Stimulated activated CD8-positive, alpha-beta memory T cell treated with anti-CD3 and anti-CD28 coated beads, Interleukin-7, amount 100 ng/mL, for 48 hours (primary cell): ENCODE data around the gene GNG8.
"Not testable (repeated sequence)": the region's sequence is repeated elsewhere in the genome, so short reads cannot be mapped to it uniquely, and the experiment has no call there.

Source experiments
- DNase-seq, 2 donors: peaks; one replicate each; pipeline ENCODE4 v3.0.0-alpha.2; 2020; ENCODE audit warnings: low read depth in 1 of 2; ENCODE audit errors: extremely low read depth in 1 of 2

GNG8 gene

DNA sequence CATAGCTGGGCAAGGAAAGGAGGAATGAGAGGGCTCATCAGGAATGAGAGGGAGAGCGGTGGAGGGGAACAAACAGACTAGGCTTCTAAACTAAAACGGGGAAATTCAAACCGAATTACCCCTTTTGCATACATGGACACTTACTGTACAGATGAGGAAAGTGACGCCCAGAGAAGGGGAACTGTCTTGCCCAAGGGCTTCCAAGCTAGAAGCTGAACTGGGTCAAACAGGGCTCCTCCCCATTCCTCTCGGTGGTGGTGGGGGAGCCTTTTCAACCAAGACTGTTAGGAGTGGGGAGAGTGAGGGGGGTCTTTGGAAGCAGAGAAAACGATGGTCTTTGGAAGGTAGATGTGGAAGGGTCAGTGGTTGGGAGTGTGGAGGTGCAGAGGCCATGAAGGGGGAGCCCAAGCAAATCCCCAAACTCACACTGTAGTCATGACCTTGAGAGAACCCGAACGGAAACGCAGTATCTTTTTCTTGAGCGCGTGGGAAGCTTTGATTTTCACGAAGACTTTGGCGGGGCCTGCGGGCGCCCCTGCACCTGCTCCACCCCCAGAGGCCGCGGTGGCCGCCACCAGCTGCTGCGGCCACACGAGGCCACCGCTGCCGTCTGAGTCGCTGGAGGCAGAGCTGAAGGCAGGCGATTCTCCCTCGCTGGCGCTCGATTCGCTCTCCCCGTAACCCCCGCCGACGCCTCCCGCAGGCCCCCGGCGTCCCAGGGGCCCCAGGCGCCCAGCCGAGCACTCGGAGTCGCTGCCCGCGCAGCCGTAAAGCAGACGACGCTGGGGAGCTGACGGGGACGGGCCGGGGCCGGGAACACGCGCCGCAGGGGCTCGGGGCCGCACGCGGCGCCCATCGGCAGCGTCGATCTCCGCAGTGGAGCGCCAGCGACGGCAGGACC lies 12.3 kb upstream of the GNG8 start:
- no peak for DNase-seq

DNA sequence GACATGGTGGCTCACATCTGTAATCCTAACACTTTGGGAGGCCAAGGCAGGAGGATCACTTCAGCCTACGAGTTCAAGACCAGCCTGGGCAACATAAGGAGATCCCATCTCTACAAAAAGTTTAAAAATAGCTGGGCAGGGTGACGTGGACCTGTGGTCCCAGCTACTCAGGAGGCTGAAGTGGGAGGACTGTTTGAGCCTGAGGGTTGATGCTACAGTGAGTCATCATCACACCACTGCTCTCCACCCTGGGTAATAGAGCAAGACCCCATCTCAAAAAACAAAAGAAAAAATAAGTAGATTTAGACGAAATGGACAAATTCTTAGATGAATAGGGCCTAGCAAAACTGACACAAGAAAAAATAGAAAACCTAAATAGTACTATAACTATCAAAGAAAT lies 10.4 kb upstream of the GNG8 start:
- no peak for DNase-seq

DNA sequence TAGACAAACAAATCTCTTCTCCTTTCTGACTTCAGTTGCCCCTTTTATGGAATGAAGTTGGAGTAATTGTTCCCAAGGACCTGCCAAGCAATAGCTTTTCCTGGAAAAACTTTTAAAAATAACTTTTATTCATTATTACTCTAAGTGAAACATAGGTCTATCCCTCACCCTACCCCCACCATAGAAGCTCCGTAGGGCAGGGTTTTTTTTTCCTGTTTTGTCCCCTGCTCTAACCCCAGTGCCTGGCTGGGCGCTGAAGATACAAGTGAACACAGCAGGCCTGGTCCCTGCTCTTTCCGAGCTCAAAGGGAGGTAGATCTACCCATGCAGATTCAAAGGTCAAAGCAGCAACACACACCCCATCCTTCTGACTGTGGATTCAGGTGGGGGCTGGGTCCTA lies 8.7 kb upstream of the GNG8 start:
- DNase-seq, result no peak

DNA sequence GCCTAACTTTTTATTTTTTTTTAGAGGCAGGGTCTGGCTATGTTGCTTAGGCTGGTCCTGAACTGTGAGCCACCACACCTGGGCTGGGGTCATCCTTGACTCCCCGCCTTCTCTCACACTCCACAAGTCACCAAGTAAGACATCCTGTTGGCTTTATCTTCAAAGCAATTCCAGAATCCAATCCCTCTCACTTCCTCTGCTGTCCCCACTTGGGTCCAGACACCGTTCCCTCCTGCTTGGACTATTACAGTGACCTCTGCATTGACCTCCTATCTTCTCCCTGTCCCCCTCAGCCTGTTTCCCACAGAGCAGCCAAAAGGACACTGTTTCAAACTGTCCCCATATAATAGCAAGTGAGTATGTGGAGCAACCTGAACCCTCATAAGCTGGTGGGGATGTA lies 4.7 kb upstream of the GNG8 start:
- DNase-seq, result no peak

DNA sequence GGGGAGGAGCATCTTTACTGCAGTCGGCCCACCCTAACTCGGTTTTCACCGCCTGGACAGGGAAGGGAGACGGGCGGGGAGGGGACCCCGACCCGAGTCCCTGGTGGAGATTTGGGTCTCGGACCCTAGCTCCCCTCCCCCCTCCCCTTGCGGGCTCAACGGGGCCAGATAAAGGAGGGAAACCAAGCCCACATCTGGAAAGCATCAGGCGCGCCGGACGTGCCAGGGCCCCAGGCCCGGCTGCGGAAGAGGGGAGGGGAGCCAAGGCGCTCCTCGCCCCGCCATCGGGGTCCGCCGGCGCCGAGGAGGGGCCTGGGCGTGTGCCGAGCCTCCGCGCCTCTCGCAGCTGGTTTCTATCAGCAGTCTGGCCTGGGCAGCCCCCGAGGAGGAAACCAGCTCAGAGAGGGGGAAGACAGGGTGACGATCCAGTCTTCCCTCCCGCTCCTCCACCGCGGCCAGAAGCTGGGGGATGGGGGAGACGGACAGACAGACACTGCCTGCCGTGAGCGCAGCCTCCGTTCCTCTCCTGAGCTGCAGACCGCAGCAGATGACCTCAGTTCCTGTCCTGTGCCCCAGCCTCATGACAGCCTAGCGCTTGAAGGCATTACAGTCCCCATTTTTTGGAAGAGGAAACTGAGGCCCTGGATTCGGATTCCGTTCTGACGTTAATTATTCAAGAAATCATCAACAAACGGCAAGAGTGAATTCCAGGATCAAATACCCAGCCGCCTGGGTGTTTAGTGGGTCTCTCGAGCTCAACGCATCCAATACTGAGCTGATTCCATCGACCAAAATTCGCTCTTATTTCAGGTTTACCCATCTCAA lies 3.6 kb upstream of the GNG8 start:
- DNase-seq, result no peak

DNA sequence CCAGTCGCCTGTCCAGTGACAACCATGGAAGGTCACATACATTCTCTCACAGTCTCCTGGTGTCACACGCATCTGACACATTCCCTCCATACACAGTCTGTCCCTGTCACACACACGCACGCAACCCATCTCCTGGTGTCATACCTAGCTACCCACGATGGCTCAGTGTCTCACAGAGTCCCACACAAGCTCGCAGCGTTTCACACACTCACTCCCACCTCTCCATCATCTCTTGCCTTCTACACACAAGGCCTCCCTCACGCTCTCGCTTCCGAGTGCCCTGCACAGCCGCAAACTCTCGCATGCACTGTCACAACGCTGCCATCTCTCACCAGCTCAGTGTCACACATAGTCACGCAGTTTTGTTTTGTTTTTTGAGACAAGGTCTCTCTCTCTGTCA lies 1.2 kb upstream of the GNG8 start:
- no peak for DNase-seq

DNA sequence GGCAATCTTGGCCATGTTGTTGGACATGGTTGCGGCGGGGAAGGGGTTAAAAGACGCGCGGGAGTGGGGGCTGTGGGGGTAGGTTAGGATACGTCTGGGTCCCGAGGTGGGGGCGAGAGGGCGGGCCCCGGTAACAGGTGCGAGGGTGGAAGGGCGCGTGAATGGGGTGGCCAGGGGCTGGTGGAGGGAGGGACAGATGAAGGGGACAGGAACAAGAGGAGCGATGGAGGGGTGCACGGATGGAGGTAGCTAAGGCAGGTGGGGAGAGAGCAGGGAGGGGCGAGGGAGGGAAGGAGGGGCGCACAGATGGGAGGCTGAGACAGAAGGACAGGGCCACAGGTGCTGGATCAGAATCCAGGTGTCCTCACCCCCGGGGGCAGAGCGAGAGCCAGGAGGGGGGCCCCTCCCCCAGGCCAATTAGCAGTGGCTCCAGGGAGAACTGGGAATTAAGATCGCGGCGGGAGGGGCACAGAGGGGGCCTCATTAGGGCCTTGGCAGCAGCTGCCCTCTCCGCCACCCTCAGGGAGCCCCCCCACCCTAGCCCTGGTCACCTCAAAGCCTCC lies 1.3 kb downstream of the GNG8 start:
- no peak for DNase-seq

DNA sequence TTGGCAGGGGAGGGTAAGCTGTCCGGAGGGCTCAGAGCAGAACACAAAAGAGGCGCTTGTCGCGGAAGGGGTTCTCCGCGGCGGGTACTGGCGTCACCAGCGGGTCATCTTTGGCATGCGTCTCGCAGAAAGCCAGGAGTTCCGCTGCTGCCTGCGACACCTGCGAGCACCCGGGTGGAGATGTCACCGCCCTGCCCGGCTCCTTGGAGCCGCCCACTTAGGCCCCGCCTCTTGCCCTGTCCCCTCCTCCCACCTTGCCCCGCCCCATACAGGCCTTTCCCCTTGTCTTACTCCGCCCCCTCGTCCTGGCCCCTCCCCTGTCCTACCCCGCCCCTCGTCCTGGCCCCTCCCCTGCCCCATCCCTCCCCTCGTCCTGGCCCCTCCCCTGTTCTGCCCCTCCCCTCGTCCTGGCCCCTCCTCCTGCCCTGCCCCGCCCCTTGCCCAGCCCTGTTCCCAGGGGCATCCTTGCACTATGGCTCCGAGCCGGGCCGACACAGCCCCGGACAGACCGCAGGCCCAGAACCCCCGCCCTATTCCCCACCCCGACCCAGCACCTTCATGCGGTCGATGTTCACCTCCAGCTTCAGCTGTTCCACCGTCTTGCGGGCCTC lies 1.9 kb downstream of the GNG8 start:
- peak; percentile 86 to 91 for DNase-seq

DNA sequence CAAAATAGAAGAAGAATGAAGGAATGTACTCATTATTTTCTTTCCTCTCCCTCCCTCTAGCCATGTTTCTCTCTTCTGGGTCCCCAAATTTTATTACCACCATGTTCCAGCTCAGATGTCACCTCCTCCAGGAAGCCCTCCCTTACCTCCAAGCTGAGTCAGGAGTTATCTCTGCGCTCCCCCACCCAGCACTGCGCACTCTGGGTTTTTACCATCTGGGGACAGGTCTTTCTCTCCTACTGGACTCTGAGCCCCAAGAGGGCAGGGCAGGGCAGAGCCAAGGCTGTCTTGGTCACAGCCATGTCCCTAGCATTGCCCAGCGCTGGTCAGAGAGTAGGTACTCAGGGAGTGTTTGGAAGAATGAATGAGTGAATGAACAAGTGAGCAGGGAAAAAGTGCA lies 2.9 kb downstream of the GNG8 start:
- no peak for DNase-seq

DNA sequence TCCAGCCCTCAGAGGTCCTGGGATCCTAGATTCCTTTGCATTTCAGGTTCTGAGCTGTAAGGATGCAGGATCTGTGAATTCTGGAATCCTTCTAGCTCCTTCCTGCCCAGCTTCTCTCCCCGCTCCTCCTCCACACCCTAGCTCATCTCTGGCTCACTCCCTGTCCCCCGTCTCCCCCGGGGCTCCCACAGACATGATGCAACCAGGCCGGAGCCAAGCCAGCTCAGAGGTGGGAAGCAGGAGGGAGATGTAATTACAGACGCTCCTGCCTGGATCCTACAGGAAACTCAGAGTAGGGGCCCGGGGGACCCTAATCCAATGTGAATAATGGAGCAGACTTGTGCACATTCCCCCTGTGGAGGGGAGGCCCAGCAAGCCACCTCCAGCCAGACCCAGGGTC lies 4.5 kb downstream of the GNG8 start:
- no peak for DNase-seq

DNA sequence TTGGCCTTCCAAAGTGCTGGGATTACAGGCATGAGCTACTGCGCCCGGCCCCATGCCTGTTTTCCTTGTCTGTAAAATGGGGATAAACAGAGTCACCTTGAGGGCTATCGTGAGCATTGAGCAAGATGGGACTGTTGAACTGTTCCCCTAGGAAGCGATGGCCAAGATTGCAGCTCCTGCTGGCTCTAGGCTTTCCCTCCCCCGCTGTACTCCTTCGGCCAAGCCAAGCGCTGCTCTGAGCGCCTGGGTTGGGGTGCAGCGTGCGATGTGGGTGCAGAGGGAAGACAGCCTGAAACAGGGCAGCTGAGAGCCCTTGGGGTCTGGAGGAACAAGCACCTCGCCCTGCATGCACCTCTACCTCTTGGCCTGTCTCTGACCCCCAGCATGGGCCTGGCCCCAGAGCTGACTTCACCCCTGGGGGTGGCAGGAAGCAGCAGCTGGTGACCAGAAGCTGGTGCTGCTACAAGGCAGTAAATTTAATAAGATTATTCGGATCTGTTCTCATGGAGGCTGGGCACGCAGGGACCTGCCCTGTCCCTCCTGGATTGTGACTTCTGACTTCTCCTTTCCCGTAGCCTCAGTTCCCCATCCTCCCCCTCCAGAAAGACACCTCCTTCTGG lies 5.3 kb downstream of the GNG8 start:
- no peak for DNase-seq

DNA sequence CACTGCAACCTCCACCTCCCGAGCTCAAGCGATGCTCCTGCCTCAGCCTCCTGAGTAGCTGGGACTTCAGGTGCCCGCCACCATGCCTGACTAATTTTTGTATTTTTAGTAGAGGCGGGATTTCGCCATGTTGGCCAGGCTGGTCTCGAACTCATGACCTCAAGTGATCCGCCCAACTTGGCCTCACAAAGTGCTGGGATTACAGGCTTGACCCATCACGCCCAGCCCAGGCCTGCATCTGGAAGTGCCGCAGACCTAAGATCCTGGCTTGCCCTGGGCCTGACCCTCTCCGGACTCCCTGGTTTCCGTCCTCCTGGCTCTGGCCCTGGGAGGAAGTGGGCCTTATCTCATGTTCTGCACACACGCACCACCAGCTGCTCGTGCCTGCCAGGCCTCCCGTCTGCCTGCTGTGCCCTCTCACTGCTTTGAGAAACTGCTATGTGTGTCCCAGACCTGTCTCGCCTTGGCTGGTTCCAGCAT lies 6.4 kb downstream of the GNG8 start:
- no peak for DNase-seq

DNA sequence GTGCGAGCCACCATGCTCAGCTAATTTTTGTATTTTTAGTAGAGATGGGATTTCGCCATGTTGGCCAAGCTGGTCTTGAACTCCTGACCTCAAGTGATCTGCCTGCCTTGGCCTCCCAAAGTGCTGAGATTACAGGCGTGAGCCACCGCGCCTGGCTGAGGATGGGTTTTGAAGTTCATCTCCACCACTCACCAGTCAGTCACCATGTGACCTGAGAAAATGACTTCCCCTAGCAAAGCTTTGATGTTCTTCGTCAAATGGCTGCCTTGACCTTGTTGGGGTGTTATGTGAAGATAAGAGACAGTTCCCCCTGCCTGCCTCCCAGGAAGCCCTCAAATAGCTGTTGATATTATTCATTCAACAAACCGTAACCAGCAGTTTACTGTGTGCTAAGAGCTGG lies 7.0 kb downstream of the GNG8 start:
- DNase-seq, result not testable (repeated sequence)

DNA sequence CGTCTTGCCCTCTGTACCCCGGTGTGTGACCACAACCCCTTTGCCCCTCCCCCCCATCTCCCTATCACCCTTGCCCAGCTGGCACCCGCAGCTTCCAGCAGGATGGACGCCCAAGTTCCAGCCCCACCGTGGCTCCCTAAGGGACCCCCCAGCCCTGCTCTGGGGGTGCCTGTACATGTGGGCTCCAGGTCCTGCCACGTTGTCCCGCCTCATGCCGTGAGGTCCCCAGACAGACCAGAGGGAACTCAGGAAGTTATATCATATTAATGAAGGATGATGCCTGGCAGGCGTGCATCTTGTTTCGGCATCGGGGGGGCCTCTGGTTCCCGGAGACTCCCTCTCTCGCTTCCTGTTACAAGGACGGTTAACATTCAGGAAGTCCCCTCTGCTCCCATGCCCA lies 9.6 kb downstream of the GNG8 start:
- no peak for DNase-seq

DNA sequence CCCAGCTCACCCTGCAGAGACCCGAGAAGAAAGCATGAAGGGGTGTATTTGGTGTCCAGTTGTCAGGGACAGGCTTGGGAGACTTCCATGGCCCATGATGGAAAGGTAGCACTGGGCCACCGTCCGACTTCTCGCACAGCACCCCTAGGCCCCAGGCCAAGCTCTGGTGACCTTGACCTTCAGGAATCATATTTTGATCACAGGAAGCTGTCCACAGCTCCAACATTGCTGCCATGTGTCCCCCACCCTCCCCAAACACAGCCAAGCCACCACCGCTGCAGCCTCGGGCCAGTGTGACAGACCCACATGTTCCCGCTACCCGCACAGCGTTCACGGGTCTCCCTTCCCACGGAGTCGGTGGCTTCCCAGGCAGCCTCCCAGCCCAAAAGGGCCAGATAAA lies 10.3 kb downstream of the GNG8 start:
- no peak for DNase-seq

DNA sequence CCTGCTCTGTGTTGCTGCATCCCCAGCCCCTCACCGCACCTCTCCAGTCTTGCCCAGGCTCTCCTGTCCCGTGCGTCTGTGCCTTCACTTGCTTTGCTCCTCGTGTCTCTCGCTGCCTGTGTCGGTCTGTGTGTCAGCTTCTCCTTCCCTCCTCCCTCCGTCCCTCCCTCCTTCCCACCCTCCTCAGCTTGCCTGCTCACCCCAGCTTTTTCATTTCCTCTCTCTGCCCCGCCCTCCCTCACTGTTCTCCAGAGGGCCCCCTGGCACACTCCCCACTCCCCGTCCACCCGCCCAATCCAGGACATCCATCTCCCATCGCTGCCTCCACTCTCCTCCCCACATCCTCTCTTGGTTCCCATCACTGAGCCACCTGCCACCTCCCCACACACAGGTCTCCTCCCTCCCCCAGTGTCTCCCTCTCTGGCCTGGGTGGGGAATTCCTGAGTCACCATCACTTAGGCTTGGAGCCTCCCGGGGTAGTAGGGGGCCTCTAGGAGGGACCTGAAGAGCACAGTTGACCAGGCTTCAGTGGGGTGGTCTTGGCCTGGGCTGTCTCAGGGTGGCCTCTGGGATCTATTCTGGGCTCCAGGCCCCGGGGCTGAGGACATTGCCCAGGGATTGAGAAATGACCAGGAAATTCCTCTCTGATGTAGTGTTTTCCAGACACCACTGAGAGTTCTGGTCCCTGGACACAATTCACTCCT lies 10.9 kb downstream of the GNG8 start, which contains the start of gene PTGIR:
PTGIR (minus strand) TSS at position 132 of the 704 bp plus-strand sequence. CDS start 864 bp downstream, outside the sequence.
- DNase-seq, result no peak

DNA sequence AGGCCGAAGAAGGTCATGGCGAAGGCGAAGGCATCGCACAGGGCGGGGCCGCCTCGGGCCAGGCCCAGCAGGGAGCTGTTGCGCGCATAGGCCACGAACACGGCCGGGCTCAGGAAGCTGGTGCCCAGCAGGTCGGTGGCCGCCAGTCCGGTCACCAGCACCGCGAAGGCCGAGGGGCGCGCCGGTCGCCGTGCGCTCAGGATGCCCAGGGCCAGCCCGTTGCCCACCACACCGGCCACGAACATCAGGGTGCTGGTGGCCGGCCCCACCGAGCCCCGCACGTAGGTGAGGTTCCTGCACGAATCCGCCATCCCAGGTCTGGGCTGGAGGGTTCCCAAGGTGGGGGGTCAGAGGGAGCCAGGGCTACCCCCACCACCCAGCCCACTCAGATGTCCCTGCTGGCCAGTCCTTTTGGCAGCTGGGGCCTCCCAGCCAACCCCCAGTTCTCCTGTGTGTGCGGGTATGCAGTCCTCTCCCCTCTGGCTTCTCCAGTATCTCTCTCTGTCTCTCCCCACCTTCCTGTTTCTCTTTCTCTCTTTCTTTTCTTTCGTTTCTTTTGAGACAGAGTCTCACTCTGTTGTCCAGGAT lies 12.0 kb downstream of the GNG8 start:
- DNase-seq, result no peak

DNA sequence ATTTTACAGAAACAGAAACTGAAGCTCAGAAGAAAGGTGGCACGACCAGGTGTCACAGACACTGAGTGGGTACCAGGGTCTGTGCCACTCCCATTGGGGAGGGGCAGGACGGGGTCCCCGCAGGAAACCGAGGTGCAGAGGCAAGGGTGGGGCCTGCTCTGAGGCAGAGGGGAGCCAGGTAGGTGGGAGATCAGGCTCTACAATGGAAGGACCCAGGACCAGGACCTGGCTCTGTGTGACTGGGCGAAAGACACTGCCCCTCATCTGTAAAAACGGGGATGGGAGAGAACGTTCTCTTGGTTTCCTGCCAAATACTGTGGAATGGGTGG lies 13.9 kb downstream of the GNG8 start:
- DNase-seq, result no peak

DNA sequence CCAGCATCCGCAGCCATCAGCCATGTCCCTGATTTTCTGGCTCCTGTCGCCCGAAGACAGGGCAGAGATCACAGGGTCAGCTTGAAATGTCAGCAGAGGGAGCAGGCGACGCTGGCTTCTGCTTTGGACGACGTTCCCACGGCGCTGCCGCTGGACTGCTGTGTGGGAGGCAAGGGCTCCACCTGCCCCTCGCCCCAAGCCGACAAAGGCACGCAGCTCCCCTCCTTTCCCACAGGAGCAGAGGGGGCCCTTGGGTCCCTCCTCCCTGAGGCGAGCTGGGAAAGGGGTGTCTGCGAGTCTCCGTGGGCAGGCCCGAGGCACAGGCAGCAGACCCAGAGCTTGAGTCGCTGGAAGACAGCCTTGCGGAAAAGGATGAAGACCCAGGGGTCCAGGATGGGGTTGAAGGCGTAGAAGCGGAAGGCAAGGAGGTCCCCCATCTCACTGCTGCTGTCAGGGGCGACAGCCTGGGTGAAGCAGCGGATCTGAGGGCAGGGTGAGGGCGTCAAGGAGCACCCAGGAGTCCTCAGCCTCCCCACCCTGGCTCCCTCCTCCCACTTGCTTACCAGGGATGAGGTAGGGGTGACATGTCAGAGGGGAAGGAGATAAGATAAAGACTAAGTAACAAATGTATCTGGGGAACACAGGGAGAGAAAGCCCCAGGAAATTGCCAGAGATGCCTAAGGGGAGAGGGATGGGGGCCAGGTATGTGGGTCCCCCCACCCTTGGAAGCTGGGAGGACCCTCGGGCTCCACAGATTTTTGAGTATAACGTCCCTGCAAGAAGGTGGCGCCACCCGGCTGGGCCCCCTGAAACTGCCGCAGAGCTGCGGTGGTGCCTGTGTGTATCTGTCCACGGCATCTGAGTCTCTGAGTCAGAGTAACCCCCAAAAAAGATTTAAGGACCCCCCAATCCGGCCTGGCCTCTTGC lies 14.5 kb downstream of the GNG8 start:
- no peak for DNase-seq
